ENCODE measurements around the gene SPATA31C1. TPM values are rescaled to one million over a fixed set of nuclear protein-coding genes. Genes with fewer than 3 reads are reported as not detected.
"Not testable (repeated sequence)": the region's sequence is repeated elsewhere in the genome, so short reads cannot be mapped to it uniquely, and the experiment has no call there.

SPATA31C1 gene
- 10 to 100 TPM in 1 of 2 donors, 1 to 10 TPM in 1; 5.9 to 13.5 TPM for total RNA-seq
- polyA plus RNA-seq (ENCODE audit: insufficient read depth, low read depth, low replicate concordance) = 21.1 TPM
- long read RNA-seq, donor 1 = 0 reads
- long read RNA-seq, donor 2 = 0 reads

- DNase-seq; H3K27ac ChIP-seq; intact Hi-C loops (cut with DNase I; ENCODE audit: low total_unique reads); H3K36me3 ChIP-seq (ENCODE audit: low read depth, missing control alignments); H3K27me3 ChIP-seq; H3K9me3 ChIP-seq; H3K4me1 ChIP-seq; H3K4me3 ChIP-seq: not testable (repeated sequence)
- WGBS, 2 donors = no CpG with 5 or more reads among the region's 8 CpGs
Measured at GRCh38 chr9:87917662-87918061, at the start of gene SPATA31C1. SPATA31C1 (plus strand) TSS chr9:87917962.

- Histone ChIP-seq H3K27me3 (no peaks in the 10 kb centered on the region), H3K4me1 (no peaks in the 10 kb centered on the region), H3K27ac (no peak overlapping the region), H3K9me3 (no peaks in the 10 kb centered on the region), H3K36me3 (ENCODE audit: low read depth, missing control alignments) (no peaks in the 10 kb centered on the region), H3K4me3 (no peak overlapping the region)
- intact Hi-C loops (cut with DNase I; ENCODE audit: low total_unique reads) = no loop called here
- 91 to 97% methylated on average over 9 of the region's 9 CpGs for WGBS, 2 donors
- TF ChIP-seq POLR2A (IDR thresholded peaks at IDR 0.05) (no peak), CTCF (IDR thresholded peaks at IDR 0.05) (no peak)
- no peak for DNase-seq
Measured at GRCh38 chr9:87868175-87868574, 49.6 kb upstream of the SPATA31C1 start.

GRCh38 chr9:87868635-87869034, 49.1 kb upstream of the SPATA31C1 start:
- no peak for DNase-seq
- H3K36me3 ChIP-seq (ENCODE audit: low read depth, missing control alignments) = no peaks in the 10 kb centered on the region
- no peak overlapping the region for H3K27ac ChIP-seq
- WGBS, 2 donors = 75 to 78% methylated on average over 3 of the region's 3 CpGs
- intact Hi-C loops (cut with DNase I; ENCODE audit: low total_unique reads) = no loop called here
- no peaks in the 10 kb centered on the region for H3K4me1 ChIP-seq
- H3K9me3 ChIP-seq = no peaks in the 10 kb centered on the region
- H3K27me3 ChIP-seq = no peaks in the 10 kb centered on the region
- TF ChIP-seq POLR2A (IDR thresholded peaks at IDR 0.05) = no peak
- no peak overlapping the region for H3K4me3 ChIP-seq

- intact Hi-C loops (cut with DNase I; ENCODE audit: low total_unique reads) = no loop called here
- Histone ChIP-seq H3K9me3 (no peaks in the 10 kb centered on the region), H3K4me1 (peaks cover 4% of the 10 kb centered on the region), H3K27me3 (no peaks in the 10 kb centered on the region), H3K36me3 (ENCODE audit: low read depth, missing control alignments) (no peaks in the 10 kb centered on the region), H3K4me3 (no peak overlapping the region), H3K27ac (no peak overlapping the region)
- WGBS, 2 donors = 90 to 94% methylated on average over 9 to 11 of the region's 11 CpGs
- TF ChIP-seq CTCF (IDR thresholded peaks at IDR 0.05) (no peak), POLR2A (IDR thresholded peaks at IDR 0.05) (no peak)
- no peak for DNase-seq
Measured at GRCh38 chr9:87869082-87869481, 48.7 kb upstream of the SPATA31C1 start.

GRCh38 chr9:87871425-87872078, 46.2 kb upstream of the SPATA31C1 start:
- Histone ChIP-seq H3K36me3 (ENCODE audit: low read depth, missing control alignments) (no peaks in the 10 kb centered on the region), H3K9me3 (no peaks in the 10 kb centered on the region), H3K4me1 (peaks cover 6% of the 10 kb centered on the region), H3K4me3 (no peak overlapping the region), H3K27me3 (no peaks in the 10 kb centered on the region), H3K27ac (no peak overlapping the region)
- TF ChIP-seq CTCF (IDR thresholded peaks at IDR 0.05) (no peak), POLR2A (IDR thresholded peaks at IDR 0.05) (no peak)
- no peak for DNase-seq
- intact Hi-C loops (cut with DNase I; ENCODE audit: low total_unique reads) = no loop called here
- WGBS, 2 donors = 87 to 96% methylated on average over 7 of the region's 7 CpGs
